Activated CD8-positive, alpha-beta memory T cell treated with anti-CD3 and anti-CD28 coated beads, Interleukin-2, amount 10 ng/mL, durations not matched to agents 7 days and 5 days (primary cell): ENCODE results near the gene AANAT. TPM values are rescaled to one million over a fixed set of nuclear protein-coding genes. Genes with fewer than 3 reads are reported as not detected.

Source experiments
- ATAC-seq: fragments of 150-1000 bp; cut with Tn5 transposase; one replicate; pipeline ENCODE4 v1.10.0; 2021; ENCODE audit warnings: moderate library complexity
- CTCF ChIA-PET: fragments of 350-600 bp; sonication (Branson Sonifier 250); formaldehyde crosslinking; loops from one replicate; lab custom pipeline; 2021; ENCODE audit warnings: antibody characterized with exemption; lab: Charles Lee
- DNase-seq: peaks from one replicate; pipeline ENCODE4 v3.0.0-alpha.2; 2020
- H3K27ac Mint-ChIP-seq: one replicate; pipeline ENCODE4 v1.8.0; 2021; ENCODE audit warnings: mild to moderate bottlenecking, mixed read lengths
- H3K27me3 Mint-ChIP-seq: one replicate; pipeline ENCODE4 v1.8.0; 2021; ENCODE audit warnings: mixed read lengths
- H3K36me3 Mint-ChIP-seq: one replicate; pipeline ENCODE4 v1.8.0; 2021; ENCODE audit warnings: mild to moderate bottlenecking, mixed read lengths
- H3K4me1 Mint-ChIP-seq: one replicate; pipeline ENCODE4 v1.8.0; 2021; ENCODE audit warnings: mixed read lengths
- H3K4me3 Mint-ChIP-seq: one replicate; pipeline ENCODE4 v1.8.0; 2021; ENCODE audit warnings: mild to moderate bottlenecking, moderate library complexity, mixed read lengths
- H3K9me3 Mint-ChIP-seq: one replicate; pipeline ENCODE4 v1.8.0; 2022; ENCODE audit warnings: low read depth, mixed read lengths
- total RNA-seq, 2 experiments: library from RNA; stranded (reverse); gene quantifications; one replicate each; pipeline ENCODE4 v1.2.3, GENCODE V29; 2021

The AANAT gene
- total RNA-seq, 2 experiments from 2014 or later, result not detected

DNA sequence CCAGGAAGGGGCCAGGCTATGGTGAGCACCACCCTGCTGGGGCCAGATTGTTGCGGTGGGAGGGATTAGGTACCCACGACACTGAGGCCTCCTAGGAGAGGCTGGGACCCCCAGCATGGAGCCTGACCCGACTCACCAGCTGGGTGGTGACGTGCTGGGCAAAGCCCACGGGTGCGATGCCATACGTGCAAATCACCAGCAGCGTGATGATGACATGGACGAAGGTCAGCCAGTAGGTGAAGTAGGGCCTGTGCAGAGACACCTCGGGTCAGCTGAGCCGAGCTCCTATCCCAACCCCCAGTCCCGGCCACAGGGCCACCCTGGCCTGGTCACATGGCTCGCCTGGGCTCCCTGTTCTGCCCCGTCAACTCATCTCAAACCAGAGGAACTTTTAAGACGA, 7.5 kb downstream of the AANAT start:
- Mint-ChIP-seq H3K27ac (no peak overlapping the region), H3K4me3 (no peak overlapping the region), H3K9me3 (no peaks in the 10 kb centered on the region), H3K4me1 (no peaks in the 10 kb centered on the region), H3K36me3 (peaks cover 3% of the 10 kb centered on the region), H3K27me3 (no peaks in the 10 kb centered on the region)
- ATAC-seq, result no peak
- DNase-seq, result no peak
- CTCF ChIA-PET, result interaction anchor here (2.0 to 3.5 kb wide), 2 partner anchors 8 to 18 kb away, joined by 7 to 14 read pairs; no protein-coding TSS in a partner anchor

DNA sequence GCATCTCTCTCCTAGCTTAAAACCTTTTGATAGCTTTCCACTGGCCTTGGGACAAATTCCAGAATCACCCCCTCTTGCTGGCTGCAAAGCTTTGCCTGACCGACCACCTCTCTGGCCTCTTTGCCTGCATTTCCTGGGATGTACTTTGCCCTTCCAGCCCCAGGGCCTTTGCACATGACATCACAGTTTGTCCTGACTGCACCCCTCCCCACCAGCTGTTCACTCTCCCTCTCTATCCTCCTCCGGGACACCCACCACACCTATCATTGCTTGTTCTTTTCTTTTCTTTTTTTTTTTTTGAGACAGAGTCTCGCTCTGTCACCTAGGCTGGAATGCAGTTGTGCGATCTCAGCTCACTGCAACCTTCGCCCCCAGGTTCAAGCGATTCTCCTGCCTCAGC, 7.9 kb downstream of the AANAT start:
- Mint-ChIP-seq H3K36me3 (peaks cover 3% of the 10 kb centered on the region), H3K27me3 (no peaks in the 10 kb centered on the region), H3K27ac (no peak overlapping the region), H3K4me3 (no peak overlapping the region), H3K4me1 (no peaks in the 10 kb centered on the region), H3K9me3 (no peaks in the 10 kb centered on the region)
- DNase-seq, result no peak
- no peak for ATAC-seq
- CTCF ChIA-PET, result interaction anchor here (2.0 to 3.5 kb wide), 2 partner anchors 9 to 17 kb away, joined by 7 to 14 read pairs; no protein-coding TSS in a partner anchor

DNA sequence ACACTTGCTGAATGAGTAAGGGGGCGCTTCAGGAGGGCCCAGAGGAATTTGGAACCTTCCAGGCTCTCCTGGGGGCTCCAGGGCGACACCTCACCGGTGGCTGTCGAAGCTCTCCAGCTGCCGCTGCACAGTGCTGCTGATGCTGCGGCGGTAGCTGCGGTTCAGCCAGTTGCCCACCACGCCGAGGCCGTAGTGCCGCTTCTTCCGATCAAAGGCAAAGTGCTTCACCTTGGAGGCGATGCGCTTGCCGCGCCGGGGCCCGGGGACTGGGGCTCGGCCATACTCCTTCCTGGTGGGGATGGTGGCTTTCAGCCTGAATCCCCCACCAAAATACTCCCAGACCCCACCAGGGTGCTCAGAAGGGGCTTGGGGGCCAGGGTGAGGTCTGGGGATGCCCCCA, 9.3 kb downstream of the AANAT start:
- Mint-ChIP-seq H3K36me3 (no peaks in the 10 kb centered on the region), H3K4me3 (no peak overlapping the region), H3K27me3 (no peaks in the 10 kb centered on the region), H3K4me1 (peaks cover 12% of the 10 kb centered on the region), H3K9me3 (no peaks in the 10 kb centered on the region), H3K27ac (no peak overlapping the region)
- ATAC-seq (no peak), DNase-seq (no peak)
- CTCF ChIA-PET, result interaction anchor here (1.4 to 3.5 kb wide), 3 partner anchors 10 to 68 kb away, joined by 3 to 14 read pairs (median 7); no protein-coding TSS in a partner anchor

DNA sequence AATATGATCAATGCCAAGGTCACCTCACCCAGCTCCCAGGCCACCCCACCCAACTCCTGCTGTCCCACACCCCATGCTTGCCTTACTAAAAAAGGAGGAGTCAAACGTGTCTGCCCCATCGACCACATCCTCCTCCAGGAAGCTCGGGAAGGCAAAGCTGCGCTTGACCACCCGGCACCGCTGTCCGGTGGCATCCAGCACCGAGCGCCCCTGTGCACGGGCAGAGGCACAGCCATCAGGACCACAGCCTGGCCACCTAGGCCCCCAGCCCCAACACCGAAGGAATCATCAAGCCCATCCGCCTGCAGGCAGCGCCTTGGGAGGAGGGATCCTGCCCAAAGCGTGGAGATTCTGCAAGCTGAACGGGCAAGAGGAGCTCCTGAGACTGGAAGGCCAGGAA, 10.2 kb downstream of the AANAT start:
- H3K4me1 Mint-ChIP-seq, result peaks cover 16% of the 10 kb centered on the region
- H3K36me3 Mint-ChIP-seq, result peaks cover 3% of the 10 kb centered on the region
- CTCF ChIA-PET, result interaction anchor here (0.9 to 3.5 kb wide), 5 partner anchors 15 to 147 kb away, joined by 3 to 14 read pairs (median 4); no protein-coding TSS in a partner anchor
- H3K27ac Mint-ChIP-seq, result no peak overlapping the region
- H3K9me3 Mint-ChIP-seq, result no peaks in the 10 kb centered on the region
- H3K27me3 Mint-ChIP-seq, result no peaks in the 10 kb centered on the region
- no peak for ATAC-seq
- H3K4me3 Mint-ChIP-seq, result no peak overlapping the region
- DNase-seq, result no peak

DNA sequence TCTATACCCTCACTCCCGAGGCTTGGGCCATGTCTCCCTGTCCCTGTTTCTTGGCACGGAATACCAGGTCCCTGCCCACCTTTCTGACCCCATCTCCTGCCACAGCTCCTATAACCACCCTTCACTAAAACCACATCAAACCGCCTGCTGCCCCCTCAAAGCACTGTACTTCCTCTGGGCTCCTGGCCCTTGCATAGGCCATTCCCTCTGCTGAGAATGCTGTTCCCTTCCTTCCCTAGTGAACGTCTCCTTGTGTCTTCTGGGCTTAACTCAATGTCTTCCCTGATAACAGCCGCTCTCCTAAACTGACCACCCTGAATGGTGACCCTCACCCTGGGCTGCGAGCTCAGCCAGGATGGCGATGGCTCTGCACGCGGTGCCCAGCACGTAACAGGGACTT, 10.7 kb downstream of the AANAT start:
- Mint-ChIP-seq H3K27ac (no peak overlapping the region), H3K4me1 (peaks cover 16% of the 10 kb centered on the region), H3K27me3 (no peaks in the 10 kb centered on the region), H3K9me3 (no peaks in the 10 kb centered on the region), H3K36me3 (peaks cover 3% of the 10 kb centered on the region), H3K4me3 (no peak overlapping the region)
- ATAC-seq, result no peak
- no peak for DNase-seq
- CTCF ChIA-PET, result interaction anchor here (0.9 to 1.9 kb wide), 3 partner anchors 20 to 146 kb away, joined by 4 to 6 read pairs (median 4); no protein-coding TSS in a partner anchor

DNA sequence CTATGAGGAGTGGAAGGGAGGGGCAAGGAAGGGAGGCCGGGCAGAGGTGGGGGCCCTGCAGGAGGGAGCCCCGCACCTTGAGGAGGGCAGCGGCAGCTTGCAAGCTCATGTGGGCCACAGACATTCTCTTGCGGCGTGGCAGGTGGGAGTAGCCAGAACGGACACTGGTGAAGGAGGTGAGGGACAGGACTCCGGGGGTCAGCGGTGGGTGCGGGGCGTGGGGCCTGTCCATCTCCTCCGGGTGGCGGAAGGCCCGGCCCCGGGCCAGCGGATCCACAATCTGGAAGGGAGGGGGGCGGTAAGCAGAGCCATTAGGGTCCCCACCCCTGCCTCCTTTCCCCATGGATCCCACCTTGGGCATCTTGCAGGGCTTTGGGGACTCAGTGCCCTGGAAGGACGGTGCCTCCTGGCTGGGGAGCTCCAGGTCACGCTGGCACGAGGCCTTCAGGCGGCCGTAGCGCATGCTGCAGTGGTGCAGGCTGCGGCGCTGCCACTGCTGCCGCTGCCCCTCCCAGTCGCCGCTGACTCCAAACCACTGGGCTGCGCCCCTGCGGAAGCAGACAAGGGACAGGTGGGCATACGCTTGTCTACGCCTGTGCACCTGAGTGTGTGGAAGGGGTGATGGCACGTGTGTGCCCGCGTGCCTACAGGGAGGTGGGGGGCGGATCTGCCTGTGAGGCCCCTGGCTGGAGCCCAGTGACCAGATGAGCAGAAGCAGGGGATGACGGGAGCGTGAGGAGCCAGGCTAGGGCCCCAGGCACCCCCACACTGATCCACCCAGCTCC, 11.5 kb downstream of the AANAT start:
- ATAC-seq, result peak; percentile 18
- H3K36me3 Mint-ChIP-seq, result peaks cover 3% of the 10 kb centered on the region
- H3K27ac Mint-ChIP-seq, result no peak overlapping the region
- peaks cover 16% of the 10 kb centered on the region for H3K4me1 Mint-ChIP-seq
- DNase-seq, result no peak
- no peaks in the 10 kb centered on the region for H3K27me3 Mint-ChIP-seq
- H3K4me3 Mint-ChIP-seq, result no peak overlapping the region
- CTCF ChIA-PET, result interaction anchor here (1.3 to 1.9 kb wide), 2 partner anchors 21 to 80 kb away, joined by 4 to 6 read pairs; no protein-coding TSS in a partner anchor
- H3K9me3 Mint-ChIP-seq, result no peaks in the 10 kb centered on the region

DNA sequence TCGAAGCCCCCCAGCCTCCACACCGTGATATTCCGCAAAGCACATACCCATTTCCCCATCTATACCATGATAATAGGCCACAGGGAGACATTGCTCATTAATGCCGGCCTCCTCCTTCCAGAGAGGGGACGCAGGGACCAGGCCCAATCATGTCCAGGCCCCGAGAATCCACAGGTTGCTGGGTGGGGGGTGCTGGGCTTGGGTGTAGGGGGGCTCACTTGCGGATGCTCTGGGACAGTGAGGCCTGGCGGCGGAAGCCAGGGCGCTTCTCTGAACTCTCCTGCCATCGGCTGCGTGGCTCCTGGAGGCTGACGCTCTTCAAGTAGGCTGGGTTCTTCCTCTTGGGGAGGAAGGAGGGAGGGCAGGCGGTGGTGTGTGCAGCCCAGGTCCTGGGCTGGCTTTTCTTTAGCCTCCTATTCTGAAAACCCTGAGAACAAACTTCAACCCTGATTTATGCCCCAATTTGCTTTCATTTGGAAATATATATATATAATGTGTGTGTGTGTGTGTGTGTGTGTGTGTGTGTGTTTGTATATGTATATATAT, 12.2 kb downstream of the AANAT start:
- ATAC-seq (no peak), DNase-seq (no peak)
- H3K4me1 Mint-ChIP-seq, result peaks cover 16% of the 10 kb centered on the region
- CTCF ChIA-PET, result interaction anchor here (1.0 to 1.9 kb wide), 5 partner anchors 13 to 81 kb away, joined by 3 to 6 read pairs (median 4); partner anchors contain the start of gene UBE2O
- no peaks in the 10 kb centered on the region for H3K27me3 Mint-ChIP-seq
- H3K9me3 Mint-ChIP-seq, result no peaks in the 10 kb centered on the region
- no peak overlapping the region for H3K27ac Mint-ChIP-seq
- peaks cover 3% of the 10 kb centered on the region for H3K36me3 Mint-ChIP-seq
- no peak overlapping the region for H3K4me3 Mint-ChIP-seq

DNA sequence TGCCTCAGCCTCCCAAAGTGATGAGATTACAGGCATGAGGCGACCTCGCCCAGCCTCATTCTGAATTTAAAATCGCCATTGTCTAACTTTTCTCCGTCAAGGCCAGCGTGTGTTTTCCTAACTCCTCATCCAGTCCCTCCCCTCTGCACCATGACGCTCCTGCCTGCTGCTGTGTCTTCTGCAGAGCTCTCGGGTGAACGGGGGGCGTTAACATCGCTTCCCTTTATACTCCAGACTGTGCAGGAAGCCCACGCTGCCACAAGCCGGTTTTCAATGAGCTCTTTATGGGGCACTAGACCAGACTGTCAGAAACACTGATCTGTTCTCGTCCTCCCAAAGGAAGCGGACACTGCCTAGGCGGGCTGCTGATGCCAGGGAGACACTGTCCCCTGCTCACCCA, 13.2 kb downstream of the AANAT start:
- H3K27me3 Mint-ChIP-seq, result no peaks in the 10 kb centered on the region

DNA sequence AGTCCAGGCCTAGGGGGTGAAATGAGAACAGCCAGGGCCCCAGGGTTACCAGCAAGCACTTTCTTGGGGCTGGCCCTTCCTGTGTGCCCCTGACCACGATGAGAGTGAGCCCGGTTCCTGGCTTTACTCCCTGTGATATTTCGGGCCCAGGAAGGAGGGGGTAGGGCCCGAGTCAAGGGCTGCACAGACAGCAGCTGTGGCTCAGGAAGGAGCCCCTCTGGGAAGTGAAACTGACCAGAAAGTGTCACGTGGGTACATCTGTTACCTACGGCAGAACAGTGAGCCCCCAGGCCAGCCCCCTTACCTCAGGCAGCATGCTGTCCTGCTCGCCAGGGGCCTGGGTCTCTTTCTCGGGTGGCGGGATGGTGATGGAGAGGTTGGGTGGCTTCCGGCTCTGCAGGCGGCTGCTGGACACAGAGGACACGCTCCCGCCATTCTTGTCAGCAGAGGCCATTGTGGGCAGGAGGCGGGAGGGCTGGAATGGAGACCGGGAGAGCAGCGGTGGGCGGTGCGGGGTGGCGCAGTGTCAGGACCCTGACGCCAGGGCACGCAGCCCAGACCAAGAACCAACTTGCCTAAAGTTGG, 13.8 kb downstream of the AANAT start:
- ATAC-seq (no peak), DNase-seq (peak; percentile 39)
- no peaks in the 10 kb centered on the region for H3K27me3 Mint-ChIP-seq
- H3K27ac Mint-ChIP-seq, result peak overlapping the region; percentile 63
- CTCF ChIA-PET, result interaction anchor here (1.2 to 1.9 kb wide), 4 partner anchors 11 to 83 kb away, joined by 3 to 5 read pairs (median 4); no protein-coding TSS in a partner anchor
- H3K36me3 Mint-ChIP-seq, result peaks cover 3% of the 10 kb centered on the region
- H3K9me3 Mint-ChIP-seq, result no peaks in the 10 kb centered on the region
- peaks cover 22% of the 10 kb centered on the region for H3K4me1 Mint-ChIP-seq
- H3K4me3 Mint-ChIP-seq, result no peak overlapping the region

More for the DNA sequence above, 13.2 kb downstream of the AANAT start:
- Mint-ChIP-seq H3K36me3 (peaks cover 3% of the 10 kb centered on the region), H3K27ac (peak overlapping the region; percentile 63), H3K9me3 (no peaks in the 10 kb centered on the region), H3K4me1 (peaks cover 19% of the 10 kb centered on the region), H3K4me3 (no peak overlapping the region)
- ATAC-seq (no peak), DNase-seq (peak; percentile 37)
- CTCF ChIA-PET, result interaction anchor here (1.0 to 1.9 kb wide), 5 partner anchors 12 to 83 kb away, joined by 3 to 5 read pairs (median 4); partner anchors contain the start of gene UBE2O

DNA sequence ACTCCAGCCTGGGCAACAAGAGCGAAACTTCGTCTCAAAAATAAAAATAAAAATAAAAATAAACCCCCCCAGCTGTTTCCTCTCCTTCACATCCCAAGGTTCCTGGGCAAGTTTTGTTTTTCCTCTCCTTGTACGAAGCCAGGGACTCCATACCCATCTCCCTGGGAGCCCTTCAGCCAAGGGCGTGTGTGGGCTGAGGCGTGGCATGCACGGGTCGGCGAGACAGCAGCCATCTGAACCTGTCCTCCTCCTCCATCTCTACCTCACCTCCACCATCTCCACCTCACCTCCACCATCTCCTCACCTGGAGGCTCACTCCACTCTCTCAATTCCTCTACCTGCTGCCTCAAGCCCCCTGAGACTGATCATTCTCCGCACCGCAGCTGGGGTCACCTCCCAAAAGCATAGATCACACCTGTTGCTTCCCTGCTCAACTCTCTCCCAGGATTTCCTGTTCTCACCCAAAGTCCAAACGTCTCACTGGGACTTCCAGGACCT, 16.9 kb downstream of the AANAT start:
- Mint-ChIP-seq H3K9me3 (no peaks in the 10 kb centered on the region), H3K27me3 (no peaks in the 10 kb centered on the region), H3K4me3 (no peak overlapping the region), H3K36me3 (peaks cover 3% of the 10 kb centered on the region), H3K4me1 (peaks cover 25% of the 10 kb centered on the region), H3K27ac (no peak overlapping the region)
- DNase-seq (no peak), ATAC-seq (no peak)
- CTCF ChIA-PET, result no interaction called here

DNA sequence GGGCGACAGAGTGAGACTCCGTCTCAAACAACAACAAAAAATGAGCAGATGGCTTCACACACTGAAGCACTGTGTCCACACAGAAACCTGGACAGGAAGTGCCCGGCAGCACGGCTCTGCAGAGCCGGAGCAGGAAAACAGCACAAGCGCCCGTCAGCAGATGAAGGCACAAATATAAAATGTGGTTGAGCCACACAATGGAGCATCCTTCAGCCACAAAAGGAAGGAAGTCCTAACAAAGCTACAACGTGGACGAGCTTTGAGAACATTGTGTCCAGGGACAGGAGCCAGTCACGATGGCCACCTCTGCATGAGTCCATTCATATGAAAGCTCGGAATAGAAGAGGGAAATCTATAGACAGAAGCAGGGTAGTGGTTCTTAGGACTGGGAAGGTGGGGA, 18.2 kb downstream of the AANAT start:
- Mint-ChIP-seq H3K9me3 (no peaks in the 10 kb centered on the region), H3K4me1 (peaks cover 29% of the 10 kb centered on the region), H3K4me3 (no peak overlapping the region), H3K27ac (no peak overlapping the region), H3K27me3 (no peaks in the 10 kb centered on the region), H3K36me3 (peaks cover 4% of the 10 kb centered on the region)
- no peak for DNase-seq
- ATAC-seq, result no peak
- CTCF ChIA-PET, result interaction anchor here (1.4 to 1.5 kb wide), 2 partner anchors 18 kb away, joined by 4 read pairs; no protein-coding TSS in a partner anchor

DNA sequence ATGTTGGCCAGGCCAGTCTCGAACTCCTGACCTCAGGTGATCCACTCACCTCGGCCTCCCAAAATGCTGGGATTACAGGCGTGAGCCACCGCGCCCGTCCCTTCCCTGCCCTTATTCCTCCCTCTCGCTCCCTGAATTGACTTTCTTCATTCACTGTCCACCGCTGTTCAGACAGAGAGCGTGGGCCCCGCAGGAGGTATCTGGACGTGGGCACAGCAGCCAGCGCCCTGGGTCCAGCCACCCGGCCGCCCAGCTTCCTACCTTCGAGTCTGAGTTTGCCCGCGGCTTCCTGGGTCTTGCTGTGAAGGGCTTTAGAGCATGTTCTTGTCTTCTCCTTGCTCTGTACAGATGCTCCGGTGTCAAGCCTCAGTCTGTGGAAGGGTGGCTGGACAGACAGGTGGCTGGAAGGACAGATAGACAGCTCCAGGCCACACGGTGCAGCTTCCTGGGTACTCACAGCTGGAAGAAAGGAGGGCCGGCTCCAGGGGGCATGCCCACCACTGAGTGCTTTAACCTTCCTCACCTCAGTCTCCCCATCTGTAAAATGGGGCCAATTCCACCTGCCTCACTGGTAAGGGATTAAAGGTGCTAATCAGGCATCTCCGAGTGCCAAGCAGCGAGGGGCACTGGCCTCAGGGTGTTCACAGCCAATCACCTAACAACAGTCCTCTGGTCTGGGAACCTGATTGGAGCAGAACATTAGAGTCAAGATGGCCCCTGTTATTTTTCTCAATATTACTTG, 20.2 kb downstream of the AANAT start:
- CTCF ChIA-PET, result interaction anchor here (0.7 kb wide), 1 partner anchor 137 kb away, joined by 3 read pairs; no protein-coding TSS in a partner anchor
- no peak for ATAC-seq
- no peak overlapping the region for H3K4me3 Mint-ChIP-seq
- H3K27me3 Mint-ChIP-seq, result no peaks in the 10 kb centered on the region
- no peaks in the 10 kb centered on the region for H3K9me3 Mint-ChIP-seq
- H3K4me1 Mint-ChIP-seq, result peaks cover 29% of the 10 kb centered on the region
- H3K27ac Mint-ChIP-seq, result no peak overlapping the region
- peaks cover 1% of the 10 kb centered on the region for H3K36me3 Mint-ChIP-seq
- DNase-seq, result no peak
